HepG2 (cell line): ENCODE results near the gene MAPK11. TPM values are rescaled to one million over a fixed set of nuclear protein-coding genes. Genes with fewer than 3 reads are reported as not detected.

Experiments
- CBX5 ChIP-seq: sonication (generic); formaldehyde crosslinking; IDR thresholded peaks from 2 replicates; pipeline ENCODE4 v1.4.0; 2020; ENCODE audit warnings: missing genetic modification reagents, borderline replicate concordance
- DR1 ChIP-seq: sonication (generic); formaldehyde crosslinking; IDR thresholded peaks from 2 replicates; pipeline ENCODE4 v1.8.0; 2021; ENCODE audit warnings: mild to moderate bottlenecking, missing genetic modification reagents, inconsistent platforms
- ISL2 ChIP-seq: sonication (generic); formaldehyde crosslinking; IDR thresholded peaks from 2 replicates; pipeline ENCODE4 v1.5.0; 2020; ENCODE audit warnings: missing genetic modification reagents
- NFE2L2 ChIP-seq: fragments of 150-350 bp; IDR thresholded peaks from 2 replicates; pipeline ENCODE4 v1.6.1; 2014; ENCODE audit warnings: low read length
- NONO ChIP-seq, 2 experiments: fragments of 450-650 bp in 1 of 2; sonication (generic) in 1 of 2; formaldehyde crosslinking in 1 of 2; IDR thresholded peaks in 1 of 2; conservative IDR thresholded peaks in 1 of 2; 2 replicates each; pipeline versions ENCODE4 v1.6.1 to v1.8.0; 2017 to 2022; ENCODE audit warnings: mild to moderate bottlenecking in 1 of 2, missing genetic modification reagents in 1 of 2, moderate library complexity in 1 of 2
- PCBP2 ChIP-seq: fragments of 200-400 bp; formaldehyde crosslinking; optimal IDR thresholded peaks from 2 replicates; pipeline ENCODE3; 2018; ENCODE audit warnings: low read length, low read depth; ENCODE audit not compliant: poor library complexity, severe bottlenecking
- POLR2A ChIP-seq, 2 experiments: IDR thresholded peaks; 2 replicates each; pipeline ENCODE4 v1.6.1; 2011; ENCODE audit warnings: low read depth in 2 of 2, low read length in 2 of 2, mild to moderate bottlenecking in 1 of 2, moderate library complexity in 1 of 2; ENCODE audit not compliant: insufficient read depth in 1 of 2
- RFXAP ChIP-seq: sonication (generic); formaldehyde crosslinking; IDR thresholded peaks from 2 replicates; pipeline ENCODE4 v1.4.0; 2020; ENCODE audit warnings: missing genetic modification reagents, borderline replicate concordance
- ZBTB8A ChIP-seq: sonication (generic); formaldehyde crosslinking; IDR thresholded peaks from 2 replicates; pipeline ENCODE4 v1.4.0; 2020; ENCODE audit warnings: mild to moderate bottlenecking, low read depth, missing genetic modification reagents, borderline replicate concordance
- ZFP36L1 ChIP-seq: sonication (generic); formaldehyde crosslinking; IDR thresholded peaks from 2 replicates; pipeline ENCODE4 v1.8.0; 2022; ENCODE audit warnings: mild to moderate bottlenecking, missing genetic modification reagents, moderate library complexity
- ZNF839 ChIP-seq: sonication (generic); formaldehyde crosslinking; IDR thresholded peaks from 2 replicates; pipeline ENCODE4 v1.4.0; 2020; ENCODE audit warnings: missing genetic modification reagents, mild to moderate bottlenecking, borderline replicate concordance
- polyA plus RNA-seq, 8 experiments: library from polyadenylated mRNA; depleted of rRNA in 3 of 8; stranded (reverse) in 7 of 8; unstranded in 1 of 8; fragments of >200 nt; fragmentation: Illumina TruSeq in 4 of 8; extraction: Trizol in 4 of 8; gene quantifications; 2 replicates each; pipeline versions ENCODE4 v1.2.1 to v1.2.3, GENCODE V29; 2011 to 2016; ENCODE audit warnings: low read depth in 4 of 8, missing spikeins in 1 of 8, mixed read lengths in 1 of 8; ENCODE audit not compliant: insufficient read depth in 1 of 8
- total RNA-seq, 5 experiments: library from RNA; depleted of rRNA; stranded (reverse); fragments of >200 nt; fragmentation: Illumina TruSeq; extraction: Trizol; gene quantifications; 2 replicates each; pipeline ENCODE4 v1.2.3, GENCODE V29; 2016; ENCODE audit warnings: low read depth in 1 of 5
- TF ChIP-seq, protein P1 (sequence below): sonication (generic); formaldehyde crosslinking; IDR thresholded peaks from 2 replicates; pipeline ENCODE4 v1.8.1; 2022; ENCODE audit warnings: mild to moderate bottlenecking, missing genetic modification reagents
- TF ChIP-seq, protein P2 (sequence below): sonication (generic); formaldehyde crosslinking; IDR thresholded peaks from 2 replicates; pipeline ENCODE4 v1.9.0; 2021; ENCODE audit warnings: missing genetic modification reagents, borderline replicate concordance
- TF ChIP-seq, protein P3 (sequence below): sonication (generic); formaldehyde crosslinking; IDR thresholded peaks from 2 replicates; pipeline ENCODE4 v1.4.0; 2020; ENCODE audit warnings: missing genetic modification reagents, borderline replicate concordance
- TF ChIP-seq, protein P4 (sequence below): sonication (generic); formaldehyde crosslinking; IDR thresholded peaks from 2 replicates; pipeline ENCODE4 v1.4.0; 2020; ENCODE audit warnings: missing genetic modification reagents, borderline replicate concordance
- TF ChIP-seq, protein P5 (sequence below): sonication (generic); formaldehyde crosslinking; conservative IDR thresholded peaks from 2 replicates; pipeline ENCODE4 v1.8.1; 2023; ENCODE audit warnings: missing genetic modification reagents

MAPK11 gene
- total and polyA plus RNA-seq, 2 of the 13 experiments (the other 11 are each of a cell fraction or from before 2014, with no cell fraction given): 0.15 to 0.17 TPM

DNA sequence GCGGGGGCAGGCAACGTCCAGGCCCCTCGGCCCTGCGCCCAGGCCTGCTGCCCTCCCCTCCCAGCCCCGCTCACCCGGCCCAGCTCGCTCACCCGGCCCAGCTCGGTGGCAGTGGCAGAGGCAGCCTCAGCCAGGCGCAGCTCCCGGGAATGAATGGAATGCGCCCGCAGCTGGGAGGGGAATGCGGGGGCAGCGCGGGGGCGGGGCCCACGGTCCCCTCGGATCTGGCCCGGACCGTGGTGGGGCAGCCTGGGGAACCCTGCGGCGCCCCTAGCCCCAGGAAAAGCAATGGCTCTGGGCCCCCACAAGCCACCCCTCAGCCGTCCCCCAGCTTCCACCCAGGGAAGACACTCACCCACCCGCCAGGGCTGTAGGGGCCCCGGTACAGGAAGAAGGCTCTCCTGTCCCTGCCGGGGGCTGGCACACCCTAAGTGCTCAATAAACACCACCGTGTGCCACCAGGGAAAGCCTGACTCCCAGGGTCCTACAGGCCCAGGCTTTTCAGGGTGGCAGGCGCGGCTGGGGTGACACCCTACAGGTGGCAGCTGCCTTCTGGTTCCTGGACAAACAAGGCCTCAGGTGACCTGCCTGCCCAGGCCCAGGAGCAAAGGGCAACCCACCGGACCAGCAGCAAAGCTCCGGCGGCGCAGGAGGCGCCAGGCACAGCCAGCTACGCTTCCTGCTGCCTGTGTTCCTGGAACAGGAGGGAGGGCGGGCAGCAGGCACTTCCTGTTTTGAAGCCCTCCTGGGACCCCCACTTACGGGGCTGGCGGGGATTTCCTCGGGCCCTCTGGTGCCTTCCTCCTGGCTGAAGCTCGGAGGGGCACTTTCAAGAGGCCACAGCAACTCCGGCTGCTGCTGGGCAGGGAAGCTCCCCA lies 23.5 kb upstream of the MAPK11 start (continued):
- TF ChIP-seq, protein P1, sequence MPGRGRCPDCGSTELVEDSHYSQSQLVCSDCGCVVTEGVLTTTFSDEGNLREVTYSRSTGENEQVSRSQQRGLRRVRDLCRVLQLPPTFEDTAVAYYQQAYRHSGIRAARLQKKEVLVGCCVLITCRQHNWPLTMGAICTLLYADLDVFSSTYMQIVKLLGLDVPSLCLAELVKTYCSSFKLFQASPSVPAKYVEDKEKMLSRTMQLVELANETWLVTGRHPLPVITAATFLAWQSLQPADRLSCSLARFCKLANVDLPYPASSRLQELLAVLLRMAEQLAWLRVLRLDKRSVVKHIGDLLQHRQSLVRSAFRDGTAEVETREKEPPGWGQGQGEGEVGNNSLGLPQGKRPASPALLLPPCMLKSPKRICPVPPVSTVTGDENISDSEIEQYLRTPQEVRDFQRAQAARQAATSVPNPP (CRISPR knock-in tag): no peak
- TF ChIP-seq ZBTB8A (CRISPR knock-in tag) (no peak), POLR2A (IDR thresholded peaks at IDR 0.05; ENCODE audit: insufficient read depth in 1 of 2, low read depth in 2 of 2, low read length in 2 of 2) (peak; percentile 72 to 76), DR1 (CRISPR knock-in tag) (no peak; the same call in 1 of the 2 replicates), CBX5 (CRISPR knock-in tag) (no peak), PCBP2 (no peak), ZNF839 (CRISPR knock-in tag) (no peak), NONO (IDR thresholded peaks at IDR 0.05) (no peak), NONO (CRISPR knock-in tag; conservative IDR thresholded peaks at IDR 0.05) (peak; percentile 60; the same call in 1 of the 2 replicates), ISL2 (CRISPR knock-in tag) (peak; percentile 74), ZFP36L1 (CRISPR knock-in tag) (no peak), NFE2L2 (no peak), RFXAP (CRISPR knock-in tag) (peak; percentile 83)
- TF ChIP-seq, protein P2, sequence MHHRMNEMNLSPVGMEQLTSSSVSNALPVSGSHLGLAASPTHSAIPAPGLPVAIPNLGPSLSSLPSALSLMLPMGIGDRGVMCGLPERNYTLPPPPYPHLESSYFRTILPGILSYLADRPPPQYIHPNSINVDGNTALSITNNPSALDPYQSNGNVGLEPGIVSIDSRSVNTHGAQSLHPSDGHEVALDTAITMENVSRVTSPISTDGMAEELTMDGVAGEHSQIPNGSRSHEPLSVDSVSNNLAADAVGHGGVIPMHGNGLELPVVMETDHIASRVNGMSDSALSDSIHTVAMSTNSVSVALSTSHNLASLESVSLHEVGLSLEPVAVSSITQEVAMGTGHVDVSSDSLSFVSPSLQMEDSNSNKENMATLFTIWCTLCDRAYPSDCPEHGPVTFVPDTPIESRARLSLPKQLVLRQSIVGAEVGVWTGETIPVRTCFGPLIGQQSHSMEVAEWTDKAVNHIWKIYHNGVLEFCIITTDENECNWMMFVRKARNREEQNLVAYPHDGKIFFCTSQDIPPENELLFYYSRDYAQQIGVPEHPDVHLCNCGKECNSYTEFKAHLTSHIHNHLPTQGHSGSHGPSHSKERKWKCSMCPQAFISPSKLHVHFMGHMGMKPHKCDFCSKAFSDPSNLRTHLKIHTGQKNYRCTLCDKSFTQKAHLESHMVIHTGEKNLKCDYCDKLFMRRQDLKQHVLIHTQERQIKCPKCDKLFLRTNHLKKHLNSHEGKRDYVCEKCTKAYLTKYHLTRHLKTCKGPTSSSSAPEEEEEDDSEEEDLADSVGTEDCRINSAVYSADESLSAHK (CRISPR knock-in tag): no peak
- TF ChIP-seq, protein P3, sequence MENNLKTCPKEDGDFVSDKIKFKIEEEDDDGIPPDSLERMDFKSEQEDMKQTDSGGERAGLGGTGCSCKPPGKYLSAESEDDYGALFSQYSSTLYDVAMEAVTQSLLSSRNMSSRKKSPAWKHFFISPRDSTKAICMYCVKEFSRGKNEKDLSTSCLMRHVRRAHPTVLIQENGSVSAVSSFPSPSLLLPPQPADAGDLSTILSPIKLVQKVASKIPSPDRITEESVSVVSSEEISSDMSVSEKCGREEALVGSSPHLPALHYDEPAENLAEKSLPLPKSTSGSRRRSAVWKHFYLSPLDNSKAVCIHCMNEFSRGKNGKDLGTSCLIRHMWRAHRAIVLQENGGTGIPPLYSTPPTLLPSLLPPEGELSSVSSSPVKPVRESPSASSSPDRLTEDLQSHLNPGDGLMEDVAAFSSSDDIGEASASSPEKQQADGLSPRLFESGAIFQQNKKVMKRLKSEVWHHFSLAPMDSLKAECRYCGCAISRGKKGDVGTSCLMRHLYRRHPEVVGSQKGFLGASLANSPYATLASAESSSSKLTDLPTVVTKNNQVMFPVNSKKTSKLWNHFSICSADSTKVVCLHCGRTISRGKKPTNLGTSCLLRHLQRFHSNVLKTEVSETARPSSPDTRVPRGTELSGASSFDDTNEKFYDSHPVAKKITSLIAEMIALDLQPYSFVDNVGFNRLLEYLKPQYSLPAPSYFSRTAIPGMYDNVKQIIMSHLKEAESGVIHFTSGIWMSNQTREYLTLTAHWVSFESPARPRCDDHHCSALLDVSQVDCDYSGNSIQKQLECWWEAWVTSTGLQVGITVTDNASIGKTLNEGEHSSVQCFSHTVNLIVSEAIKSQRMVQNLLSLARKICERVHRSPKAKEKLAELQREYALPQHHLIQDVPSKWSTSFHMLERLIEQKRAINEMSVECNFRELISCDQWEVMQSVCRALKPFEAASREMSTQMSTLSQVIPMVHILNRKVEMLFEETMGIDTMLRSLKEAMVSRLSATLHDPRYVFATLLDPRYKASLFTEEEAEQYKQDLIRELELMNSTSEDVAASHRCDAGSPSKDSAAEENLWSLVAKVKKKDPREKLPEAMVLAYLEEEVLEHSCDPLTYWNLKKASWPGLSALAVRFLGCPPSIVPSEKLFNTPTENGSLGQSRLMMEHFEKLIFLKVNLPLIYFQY (CRISPR knock-in tag): peak; percentile 86
- TF ChIP-seq, protein P4, sequence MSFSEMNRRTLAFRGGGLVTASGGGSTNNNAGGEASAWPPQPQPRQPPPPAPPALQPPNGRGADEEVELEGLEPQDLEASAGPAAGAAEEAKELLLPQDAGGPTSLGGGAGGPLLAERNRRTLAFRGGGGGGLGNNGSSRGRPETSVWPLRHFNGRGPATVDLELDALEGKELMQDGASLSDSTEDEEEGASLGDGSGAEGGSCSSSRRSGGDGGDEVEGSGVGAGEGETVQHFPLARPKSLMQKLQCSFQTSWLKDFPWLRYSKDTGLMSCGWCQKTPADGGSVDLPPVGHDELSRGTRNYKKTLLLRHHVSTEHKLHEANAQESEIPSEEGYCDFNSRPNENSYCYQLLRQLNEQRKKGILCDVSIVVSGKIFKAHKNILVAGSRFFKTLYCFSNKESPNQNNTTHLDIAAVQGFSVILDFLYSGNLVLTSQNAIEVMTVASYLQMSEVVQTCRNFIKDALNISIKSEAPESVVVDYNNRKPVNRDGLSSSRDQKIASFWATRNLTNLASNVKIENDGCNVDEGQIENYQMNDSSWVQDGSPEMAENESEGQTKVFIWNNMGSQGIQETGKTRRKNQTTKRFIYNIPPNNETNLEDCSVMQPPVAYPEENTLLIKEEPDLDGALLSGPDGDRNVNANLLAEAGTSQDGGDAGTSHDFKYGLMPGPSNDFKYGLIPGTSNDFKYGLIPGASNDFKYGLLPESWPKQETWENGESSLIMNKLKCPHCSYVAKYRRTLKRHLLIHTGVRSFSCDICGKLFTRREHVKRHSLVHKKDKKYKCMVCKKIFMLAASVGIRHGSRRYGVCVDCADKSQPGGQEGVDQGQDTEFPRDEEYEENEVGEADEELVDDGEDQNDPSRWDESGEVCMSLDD: peak; percentile 89
- TF ChIP-seq, protein P5, sequence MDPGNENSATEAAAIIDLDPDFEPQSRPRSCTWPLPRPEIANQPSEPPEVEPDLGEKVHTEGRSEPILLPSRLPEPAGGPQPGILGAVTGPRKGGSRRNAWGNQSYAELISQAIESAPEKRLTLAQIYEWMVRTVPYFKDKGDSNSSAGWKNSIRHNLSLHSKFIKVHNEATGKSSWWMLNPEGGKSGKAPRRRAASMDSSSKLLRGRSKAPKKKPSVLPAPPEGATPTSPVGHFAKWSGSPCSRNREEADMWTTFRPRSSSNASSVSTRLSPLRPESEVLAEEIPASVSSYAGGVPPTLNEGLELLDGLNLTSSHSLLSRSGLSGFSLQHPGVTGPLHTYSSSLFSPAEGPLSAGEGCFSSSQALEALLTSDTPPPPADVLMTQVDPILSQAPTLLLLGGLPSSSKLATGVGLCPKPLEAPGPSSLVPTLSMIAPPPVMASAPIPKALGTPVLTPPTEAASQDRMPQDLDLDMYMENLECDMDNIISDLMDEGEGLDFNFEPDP (CRISPR knock-in tag): no peak
